ENCODE data around the gene SARS1.

Gene SARS1

DNA sequence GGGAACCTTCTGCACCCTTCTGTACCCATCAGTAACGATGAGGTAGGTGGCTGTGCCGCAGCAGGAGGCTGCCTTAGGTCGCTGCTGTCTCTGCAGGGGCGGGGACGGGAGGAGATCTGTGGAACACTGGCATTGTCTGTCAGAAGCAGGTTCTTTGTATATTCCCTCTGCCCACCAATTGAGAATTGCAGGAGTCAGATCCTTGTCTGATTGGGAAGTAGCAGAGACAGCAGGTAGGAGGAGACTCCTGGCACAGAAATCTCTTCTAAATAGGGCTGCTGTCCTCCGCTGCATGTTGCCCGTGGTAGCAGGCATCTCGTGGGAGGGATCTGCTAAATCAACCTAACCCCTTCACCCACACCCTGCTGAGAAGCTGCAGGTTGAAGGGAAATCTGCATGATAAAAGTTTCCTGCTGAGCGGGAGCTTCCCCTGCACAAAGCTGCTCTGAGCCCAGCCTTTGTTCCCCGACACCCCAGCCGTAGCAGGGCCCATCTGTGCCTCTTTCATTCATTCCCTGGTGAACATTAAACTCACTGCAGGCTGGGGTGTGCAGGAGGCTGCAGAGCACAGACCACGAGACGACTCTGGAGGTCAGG lies 15.9 kb downstream of the SARS1 start:
- no peak for DNase-seq

DNA sequence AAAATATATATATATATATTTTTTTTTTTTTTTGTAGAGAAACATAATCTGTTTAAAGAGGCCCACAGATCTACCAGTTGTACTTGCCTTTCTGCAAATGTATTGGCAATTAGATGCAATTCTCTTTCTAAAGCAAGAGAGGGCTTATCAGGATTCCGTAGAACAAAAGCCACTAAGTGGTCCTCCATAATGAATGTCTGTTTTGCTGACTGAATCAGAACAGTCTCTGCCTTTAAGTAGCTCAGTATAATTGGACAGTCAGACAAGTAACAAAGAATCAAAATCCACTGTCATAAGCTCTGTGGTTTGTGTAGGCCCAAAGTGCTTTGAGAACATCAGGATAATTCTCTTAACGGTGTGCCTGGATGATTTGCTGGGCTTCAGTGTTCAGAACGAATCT lies 17.3 kb downstream of the SARS1 start:
- no peak for DNase-seq

DNA sequence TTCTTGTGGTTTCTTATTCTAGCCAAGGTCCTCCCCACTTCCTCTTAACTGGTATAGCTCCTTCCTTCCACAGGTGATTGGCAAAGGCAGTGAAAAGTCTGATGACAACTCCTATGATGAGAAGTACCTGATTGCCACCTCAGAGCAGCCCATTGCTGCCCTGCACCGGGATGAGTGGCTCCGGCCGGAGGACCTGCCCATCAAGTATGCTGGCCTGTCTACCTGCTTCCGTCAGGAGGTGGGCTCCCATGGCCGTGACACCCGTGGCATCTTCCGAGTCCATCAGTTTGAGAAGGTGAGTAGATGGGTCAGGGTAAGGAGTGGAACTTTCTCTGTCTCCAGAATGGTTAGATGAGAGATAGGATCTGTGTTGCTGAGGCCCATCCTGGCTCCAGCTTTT lies 21.4 kb downstream of the SARS1 start:
- no peak for DNase-seq

DNA sequence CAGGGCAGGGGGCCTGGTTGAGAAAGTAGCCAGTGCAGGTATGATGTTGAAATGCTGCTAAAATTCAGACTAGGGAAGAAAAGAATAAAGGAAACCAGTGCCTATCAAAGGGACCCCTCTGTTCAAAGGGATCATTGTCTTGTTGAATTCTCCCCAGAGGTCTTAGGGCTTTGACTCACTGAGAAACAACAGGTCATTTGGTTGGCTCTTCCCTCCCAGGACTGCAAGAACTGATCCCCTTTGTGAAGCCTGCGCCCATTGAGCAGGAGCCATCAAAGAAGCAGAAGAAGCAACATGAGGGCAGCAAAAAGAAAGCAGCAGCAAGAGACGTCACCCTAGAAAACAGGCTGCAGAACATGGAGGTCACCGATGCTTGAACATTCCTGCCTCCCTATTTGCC lies 23.8 kb downstream of the SARS1 start:
- DNase-seq: no peak

DNA sequence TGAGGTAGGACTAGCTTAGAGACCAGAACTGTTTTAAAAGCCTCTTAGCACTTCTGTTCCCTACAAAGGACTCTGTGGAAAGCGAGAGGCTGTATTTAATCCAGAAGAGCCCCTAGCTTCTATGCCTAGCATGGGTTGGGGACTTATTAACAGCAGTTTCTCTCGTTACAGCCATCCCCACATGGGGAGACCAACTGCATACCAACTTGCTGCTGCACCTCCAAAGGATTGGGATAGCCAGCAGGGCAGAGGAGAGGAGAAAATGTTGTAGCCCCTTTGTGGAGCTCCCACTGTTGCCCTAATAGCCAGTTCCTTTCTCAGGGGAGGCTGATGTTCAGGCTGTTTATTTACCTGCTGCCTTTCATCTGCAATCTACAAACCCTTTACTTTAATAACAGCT lies 24.7 kb downstream of the SARS1 start:
- no peak for DNase-seq

DNA sequence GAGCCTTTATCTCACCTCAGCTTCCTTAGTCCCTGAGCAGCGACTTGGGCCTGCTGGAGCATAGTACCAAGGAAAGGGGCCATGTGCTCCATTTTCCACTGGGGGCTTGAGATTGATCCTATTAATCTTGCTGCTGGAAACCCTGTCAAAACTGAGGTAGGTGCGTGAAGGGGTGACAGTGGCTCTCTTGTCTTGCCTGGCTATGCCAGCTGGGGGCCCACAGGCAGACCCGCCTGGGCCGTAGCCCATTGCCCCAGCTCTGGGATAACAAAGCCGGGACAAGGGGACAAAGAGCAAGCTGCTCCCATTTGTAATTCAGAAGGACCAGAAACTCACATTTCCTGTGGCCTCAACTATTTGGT lies 25.3 kb downstream of the SARS1 start:
- no peak for DNase-seq

DNA sequence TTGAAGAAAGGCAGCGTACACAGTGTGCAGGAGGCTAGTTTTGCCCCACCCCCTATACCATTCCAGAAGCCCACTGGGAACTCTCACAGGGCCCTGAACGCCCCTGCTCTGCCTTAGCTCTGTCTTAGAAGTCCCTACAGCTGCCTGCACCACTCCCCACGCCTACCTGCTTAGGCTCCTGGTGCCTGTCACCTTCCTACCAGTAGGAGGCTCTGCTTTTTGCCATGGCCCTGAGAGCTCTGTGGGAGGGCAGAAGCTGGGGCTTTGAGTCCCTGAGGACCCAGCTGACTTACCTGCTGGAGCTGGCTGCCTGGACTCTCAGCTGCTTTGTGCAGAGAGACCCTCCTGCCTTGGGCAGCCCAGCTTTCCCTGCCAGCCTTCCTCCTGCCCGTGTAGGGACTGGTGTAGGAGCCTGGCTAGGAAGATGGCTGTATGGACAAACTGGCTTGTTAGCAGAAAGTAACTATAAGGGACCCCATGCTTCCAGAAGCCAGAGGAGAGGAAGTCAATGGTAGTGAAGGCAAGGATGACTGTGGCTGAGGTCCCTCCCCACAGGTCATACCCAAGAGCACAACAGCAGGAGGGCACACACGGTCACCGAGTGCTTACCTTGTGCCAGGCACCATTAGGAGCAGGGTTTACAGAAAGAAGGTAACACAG lies 25.8 kb downstream of the SARS1 start:
- peak in 1 of 5 donors; percentile 38 for DNase-seq

DNA sequence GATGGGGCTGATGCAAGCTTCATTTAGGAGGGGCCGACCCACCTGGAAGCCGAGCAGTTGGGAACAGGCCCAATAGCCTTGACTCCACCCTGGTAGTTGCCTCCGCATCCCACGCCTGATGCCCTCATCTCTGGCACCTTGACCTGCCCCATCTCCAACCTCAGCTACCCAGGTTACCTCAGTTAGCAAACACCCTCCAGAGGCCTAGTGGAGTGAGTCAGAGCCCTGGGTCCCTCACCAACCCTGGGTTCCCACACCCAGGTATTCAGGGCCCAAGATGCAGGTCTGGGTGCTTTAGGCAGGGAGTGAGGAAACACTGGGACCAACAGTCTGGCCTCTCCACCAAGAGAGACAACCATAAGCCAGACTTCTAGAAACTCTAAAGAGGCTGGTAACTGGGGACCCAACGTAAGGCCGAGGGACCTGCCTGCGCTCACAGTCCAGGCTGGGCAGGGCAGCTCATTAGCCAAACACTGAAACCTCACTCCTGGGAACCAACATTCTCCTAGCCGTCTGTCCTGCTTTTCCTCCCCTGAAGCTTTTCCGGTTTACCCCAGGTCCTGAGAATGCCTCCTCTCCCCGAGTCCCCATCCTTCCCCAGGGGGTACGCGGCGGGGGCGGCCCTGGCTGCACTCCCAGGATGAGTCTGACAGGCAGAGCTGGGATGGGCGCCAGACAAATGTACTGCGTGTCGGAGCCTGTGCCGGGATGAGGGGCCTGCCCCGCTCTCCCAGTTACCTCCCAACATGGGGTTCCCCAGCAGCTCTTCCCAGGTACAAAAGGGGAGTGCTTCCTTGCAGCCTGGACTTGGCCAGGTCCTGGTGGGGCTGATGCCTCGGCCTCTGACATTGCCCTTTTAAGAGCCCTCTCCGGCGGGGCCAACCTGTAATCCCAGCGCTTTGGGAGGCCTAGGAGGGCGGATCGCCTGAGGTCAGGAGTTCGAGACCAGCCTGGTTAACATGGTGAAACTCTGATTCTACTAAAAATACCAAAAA lies 26.7 kb downstream of the SARS1 start:
- no peak for DNase-seq

DNA sequence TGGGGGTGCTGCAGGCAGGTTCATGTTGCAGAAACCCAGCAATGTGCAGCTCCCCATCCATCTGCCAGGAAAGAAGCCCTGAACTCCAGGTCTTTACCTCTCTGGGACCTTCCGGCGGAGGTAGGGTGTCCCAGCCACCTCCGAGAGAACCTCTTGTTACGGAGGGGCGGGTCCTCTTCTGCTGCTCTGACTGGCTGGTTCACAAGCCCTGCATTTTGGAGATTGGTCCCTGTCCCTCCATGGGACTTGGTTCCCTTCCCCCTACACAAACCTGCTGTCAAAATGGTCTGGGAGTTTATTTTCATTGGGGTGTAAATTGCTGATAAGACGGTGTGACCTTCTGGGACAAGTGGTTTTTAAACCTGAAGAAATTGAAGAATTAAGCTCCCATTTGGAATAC lies 27.6 kb downstream of the SARS1 start:
- DNase-seq: no peak

DNA sequence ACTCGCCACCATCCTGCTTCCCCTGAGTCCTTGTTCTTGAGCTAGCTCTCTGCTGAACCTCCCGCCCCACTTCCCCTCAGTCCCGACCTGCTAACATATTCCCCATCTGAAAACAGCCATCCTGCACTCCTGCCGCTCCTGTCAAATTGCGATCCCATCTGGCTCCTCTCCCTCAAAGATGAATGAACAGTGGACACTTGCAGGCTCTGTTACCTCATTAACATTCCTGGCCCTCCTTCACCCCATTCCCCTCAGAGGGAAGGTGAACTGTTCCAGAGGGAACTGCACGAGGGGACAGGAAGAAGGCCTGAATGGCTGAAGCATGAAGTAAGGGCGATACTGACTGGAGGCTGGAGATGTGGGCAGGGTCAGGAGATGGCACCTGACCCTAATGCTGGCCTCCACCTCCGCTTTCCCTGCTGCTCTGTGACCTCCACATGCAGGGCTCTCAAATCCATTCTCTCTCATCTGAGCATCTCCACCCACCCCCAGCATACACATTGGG lies 28.2 kb downstream of the SARS1 start:
- no peak for DNase-seq

DNA sequence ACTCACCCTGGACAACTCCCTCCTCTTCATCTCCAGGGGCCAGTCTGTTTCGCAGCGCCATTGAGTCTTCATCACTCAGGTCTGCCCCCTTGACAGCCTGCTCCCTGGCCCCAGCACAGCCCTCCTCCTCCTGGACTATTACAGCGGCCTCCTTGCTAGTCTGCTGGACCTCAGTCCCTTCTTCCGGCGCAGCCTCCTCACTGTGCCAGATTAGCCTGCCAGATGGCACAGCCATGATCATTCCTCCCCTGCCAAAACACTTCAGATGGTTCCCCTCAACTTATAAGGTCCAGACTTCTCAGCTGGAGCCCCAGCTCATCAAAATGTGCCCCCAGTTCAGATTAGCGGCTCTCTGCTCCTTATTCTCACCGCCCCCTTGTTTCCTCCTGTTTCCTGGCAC lies 28.7 kb downstream of the SARS1 start:
- no peak for DNase-seq

DNA sequence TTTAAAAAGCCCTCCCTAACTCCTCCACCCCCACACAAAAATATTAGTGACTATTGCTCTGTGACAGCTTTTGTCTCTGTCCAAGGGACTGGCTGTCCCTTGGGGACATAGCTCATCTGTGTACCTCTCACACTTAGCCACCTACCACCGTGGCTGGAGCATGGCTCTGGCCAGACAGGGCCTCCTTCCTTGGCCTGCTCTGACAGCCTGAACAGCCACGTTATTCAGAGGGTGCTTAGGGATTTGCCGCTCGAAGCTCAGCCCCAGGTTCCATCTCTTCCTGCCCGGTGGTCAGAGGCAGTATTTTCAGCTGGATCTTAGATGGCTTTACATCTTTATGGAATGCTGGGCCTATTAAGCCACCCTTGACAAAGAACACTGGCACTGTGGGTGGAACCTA lies 29.5 kb downstream of the SARS1 start:
- DNase-seq: no peak

DNA sequence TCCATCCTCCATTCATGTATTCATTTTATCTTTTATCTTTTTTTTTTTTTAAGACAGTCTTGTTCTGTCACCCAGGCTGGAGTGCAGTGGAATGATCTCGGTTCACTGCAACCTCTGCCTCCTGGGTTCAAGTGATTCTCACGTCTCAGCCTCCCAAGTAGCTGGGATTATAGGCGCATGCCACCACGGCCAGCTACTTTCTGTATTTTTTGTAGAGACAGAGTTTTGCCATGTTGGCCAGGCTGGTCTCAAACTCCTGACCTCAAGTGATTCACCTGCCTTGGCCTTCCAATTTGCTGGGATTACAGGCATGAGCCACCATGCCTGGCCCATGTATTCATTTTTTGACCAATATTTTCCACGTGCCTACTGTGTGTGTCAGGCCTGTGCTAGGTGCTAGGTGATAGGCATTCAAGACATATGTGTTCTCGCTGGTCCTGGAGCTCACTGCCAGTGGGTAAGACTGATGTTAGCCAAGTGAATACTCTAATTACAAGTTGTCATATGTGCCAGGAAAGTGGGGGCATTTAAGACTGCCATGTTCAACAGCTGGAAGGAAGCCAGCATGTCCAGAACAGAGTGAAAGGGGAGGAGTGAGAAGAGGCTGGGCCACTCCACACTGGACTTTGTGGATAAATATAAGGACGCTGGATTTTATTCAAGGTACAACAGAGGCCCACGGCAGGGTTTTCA lies 30.3 kb downstream of the SARS1 start:
- no peak for DNase-seq

DNA sequence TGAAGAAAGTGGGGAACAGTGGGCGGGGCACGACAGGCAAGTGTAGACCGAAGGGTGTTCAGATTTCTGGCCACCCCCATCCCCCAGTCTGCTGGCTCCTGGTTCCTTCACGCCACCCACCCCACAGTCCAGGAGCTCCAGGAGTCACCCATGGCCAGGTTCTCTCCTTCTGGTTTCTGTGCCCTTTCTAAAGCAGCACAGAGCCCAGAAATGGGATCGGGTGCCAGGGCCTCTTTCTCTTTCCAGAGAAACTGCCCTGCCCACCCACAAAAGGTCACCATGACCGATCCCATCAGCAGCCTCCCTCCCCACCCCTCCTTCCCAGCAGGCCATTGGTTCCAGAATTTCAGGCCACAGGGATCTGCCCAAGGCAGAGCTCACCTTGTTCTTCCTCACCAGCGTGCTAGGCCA lies 32.4 kb downstream of the SARS1 start:
- no peak for DNase-seq

DNA sequence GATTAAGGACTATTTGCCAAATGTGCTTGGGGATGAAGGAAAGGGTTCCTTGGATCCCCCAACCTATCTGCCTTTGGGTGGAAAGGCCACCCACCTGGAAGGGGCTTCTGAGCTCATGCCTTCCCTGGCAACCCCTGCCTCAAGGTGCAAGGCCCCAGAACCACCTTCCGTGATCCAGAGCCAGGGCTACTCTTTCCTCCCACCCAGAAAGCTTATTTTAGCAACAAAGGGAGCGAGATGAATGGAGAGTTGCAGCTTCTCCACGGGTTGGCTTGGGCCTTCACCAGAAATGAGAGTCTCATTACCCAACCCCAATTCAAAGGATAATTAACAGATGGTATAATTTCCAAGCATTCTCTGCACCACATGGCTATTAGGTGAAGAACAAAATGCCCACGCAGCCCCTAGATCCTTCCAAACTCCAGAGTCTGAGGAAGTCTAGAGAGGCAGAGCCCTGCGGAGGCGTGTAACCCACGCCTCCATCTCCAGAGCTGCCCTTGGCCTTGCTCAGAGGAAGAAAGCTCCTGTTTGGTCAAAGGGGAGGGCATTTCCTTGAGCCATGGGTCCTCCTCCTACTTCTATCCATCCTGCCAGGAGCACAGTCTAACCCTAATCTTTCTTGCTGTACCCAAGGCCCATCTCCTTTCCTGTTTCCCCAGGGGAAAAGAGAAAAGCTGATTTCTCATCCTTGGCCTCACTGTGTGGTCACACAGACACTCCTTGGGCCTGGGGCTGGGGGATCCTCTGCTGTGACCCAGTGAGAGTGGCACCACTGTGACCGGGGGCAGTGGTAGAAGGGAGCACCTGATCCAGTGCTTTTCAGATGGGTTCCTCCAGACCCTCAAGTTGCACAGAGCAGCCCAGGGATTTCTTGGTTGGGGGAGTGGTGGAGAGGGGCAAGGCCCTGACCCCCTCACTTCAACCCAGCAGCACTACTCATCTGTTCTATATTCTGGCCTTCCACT lies 34.0 kb downstream of the SARS1 start:
- no peak for DNase-seq

DNA sequence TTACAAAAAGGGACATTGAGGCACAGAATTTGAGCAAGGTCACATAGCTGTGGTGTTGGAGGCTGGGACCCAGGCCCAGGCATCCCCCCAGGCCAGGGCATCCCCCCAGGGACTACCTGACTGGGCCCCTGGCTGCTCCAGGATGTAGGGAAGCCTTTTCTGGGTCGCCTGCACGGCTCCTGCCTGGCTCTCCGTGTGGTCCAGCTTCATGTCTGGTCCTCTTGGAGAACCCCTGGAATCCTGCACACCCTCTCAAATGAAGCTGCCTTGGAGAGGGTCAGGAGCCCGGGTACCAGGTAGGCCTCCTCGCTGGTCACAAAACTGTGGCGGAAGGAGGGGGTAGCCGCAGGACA lies 34.7 kb downstream of the SARS1 start:
- no peak for DNase-seq

DNA sequence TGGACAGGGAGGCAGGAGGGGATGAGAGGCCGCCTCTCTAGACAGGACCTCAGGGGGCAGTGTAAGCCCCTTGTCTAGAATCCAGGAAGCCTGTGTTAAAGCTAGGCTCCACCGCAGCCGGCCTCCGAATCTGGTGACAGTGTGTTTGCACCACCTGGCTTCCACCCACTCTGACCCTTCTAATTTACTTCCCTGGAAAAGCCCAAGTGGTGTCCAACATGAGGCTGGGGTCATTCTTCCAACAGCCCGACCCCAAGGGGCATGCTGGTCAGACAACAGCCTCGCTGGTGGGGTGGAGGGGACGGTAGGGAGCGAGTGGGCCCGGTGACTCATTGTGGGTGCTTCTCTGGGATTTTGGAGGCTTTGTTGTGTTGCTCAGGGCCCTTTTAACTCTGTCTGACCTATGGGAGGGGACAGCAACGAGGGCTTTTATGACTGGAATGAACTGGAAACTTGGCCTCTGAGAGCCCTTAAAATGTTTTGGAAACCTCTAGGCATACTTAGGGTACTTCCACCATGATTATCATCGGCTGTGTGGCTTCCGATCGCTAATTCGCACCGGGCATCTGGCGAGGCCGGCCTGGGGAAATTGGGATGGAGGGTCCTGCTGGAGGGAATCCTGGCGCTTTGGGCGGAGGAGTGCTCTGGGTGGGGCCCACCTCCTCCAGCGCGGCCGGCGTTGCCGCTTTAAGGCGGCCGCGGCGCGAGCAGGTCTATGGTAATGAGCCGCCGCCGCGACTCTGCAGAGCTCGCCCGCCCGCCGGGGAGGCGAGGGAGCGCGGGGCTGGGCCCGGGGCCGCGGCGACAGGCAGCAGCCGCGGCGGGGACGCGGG lies 35.3 kb downstream of the SARS1 start, which contains the start of gene CELSR2:
CELSR2 (plus strand) TSS at position 743 of the 833 bp plus-strand sequence. CDS start 541 bp downstream, outside the sequence.
- peak in 4 of 5 donors; percentile 36 to 69 (median 56) for DNase-seq

DNA sequence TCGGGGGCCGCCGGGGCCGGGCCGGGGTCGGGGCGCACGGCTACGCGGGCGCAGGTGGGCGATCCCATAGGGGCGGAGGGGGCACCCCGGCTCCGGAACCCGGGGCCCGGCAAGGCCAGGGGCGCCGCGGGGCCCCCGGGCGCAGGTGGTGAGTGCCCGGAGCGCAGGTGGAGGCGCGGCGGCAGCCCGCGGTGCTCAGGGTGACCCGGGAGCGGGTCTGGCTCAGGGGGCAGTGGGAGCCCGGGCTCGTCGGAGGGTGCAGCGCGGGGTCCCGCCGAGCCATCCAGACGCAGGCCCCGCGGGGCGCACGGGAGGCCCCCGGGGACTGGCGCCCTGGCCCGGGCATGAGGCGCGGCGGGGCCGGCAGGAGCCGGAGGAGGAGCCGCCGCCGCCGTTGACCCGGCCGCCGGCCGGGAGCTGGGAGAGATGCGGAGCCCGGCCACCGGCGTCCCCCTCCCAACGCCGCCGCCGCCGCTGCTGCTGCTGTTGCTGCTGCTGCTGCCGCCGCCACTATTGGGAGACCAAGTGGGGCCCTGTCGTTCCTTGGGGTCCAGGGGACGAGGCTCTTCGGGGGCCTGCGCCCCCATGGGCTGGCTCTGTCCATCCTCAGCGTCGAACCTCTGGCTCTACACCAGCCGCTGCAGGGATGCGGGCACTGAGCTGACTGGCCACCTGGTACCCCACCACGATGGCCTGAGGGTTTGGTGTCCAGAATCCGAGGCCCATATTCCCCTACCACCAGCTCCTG lies 36.1 kb downstream of the SARS1 start:
- DNase-seq: no peak

DNA sequence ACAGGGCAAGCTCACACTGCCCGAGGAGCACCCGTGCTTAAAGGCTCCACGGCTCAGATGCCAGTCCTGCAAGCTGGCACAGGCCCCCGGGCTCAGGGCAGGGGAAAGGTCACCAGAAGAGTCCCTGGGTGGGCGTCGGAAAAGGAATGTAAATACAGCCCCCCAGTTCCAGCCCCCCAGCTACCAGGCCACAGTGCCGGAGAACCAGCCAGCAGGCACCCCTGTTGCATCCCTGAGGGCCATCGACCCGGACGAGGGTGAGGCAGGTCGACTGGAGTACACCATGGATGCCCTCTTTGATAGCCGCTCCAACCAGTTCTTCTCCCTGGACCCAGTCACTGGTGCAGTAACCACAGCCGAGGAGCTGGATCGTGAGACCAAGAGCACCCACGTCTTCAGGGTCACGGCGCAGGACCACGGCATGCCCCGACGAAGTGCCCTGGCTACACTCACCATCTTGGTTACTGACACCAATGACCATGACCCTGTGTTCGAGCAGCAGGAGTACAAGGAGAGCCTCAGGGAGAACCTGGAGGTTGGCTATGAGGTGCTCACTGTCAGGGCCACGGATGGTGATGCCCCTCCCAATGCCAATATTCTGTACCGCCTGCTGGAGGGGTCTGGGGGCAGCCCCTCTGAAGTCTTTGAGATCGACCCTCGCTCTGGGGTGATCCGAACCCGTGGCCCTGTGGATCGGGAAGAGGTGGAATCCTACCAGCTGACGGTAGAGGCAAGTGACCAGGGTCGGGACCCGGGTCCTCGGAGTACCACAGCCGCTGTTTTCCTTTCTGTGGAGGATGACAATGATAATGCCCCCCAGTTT lies 36.9 kb downstream of the SARS1 start:
- no peak for DNase-seq
